OCI-LY3 (cell line): ENCODE results near the gene TRERF1.

Experiments used
- H2AFZ ChIP-seq: fragments of 200-600, 300-600 bp; shearing (Covaris generic); 2 replicates; pipeline ENCODE4 v1.6.0; 2014; ENCODE audit warnings: antibody characterized with exemption, low read depth, low read length
- H3K27ac ChIP-seq: fragments of 200-600, 300-600 bp; sonication (generic); 2 replicates; pipeline ENCODE4 v1.5.1; 2014; ENCODE audit warnings: mild to moderate bottlenecking, low read length, moderate library complexity, mixed read lengths
- H3K27me3 ChIP-seq: fragments of 200-600, 300-600 bp; sonication (generic); 2 replicates; pipeline ENCODE4 v1.6.1; 2014; ENCODE audit warnings: low read depth, low read length, mixed read lengths
- H3K36me3 ChIP-seq: fragments of 200-600, 300-600 bp; sonication (generic); replicated peaks from 2 replicates; pipeline ENCODE3; 2014; ENCODE audit warnings: low read depth, low read length, mixed read lengths
- H3K4me1 ChIP-seq: fragments of 300-600, 200-600 bp; sonication (generic); 2 replicates; pipeline ENCODE4 v1.6.1; 2014; ENCODE audit warnings: low read length, mixed read lengths
- H3K4me2 ChIP-seq: fragments of 200-600, 300-600 bp; sonication (generic); 2 replicates; pipeline ENCODE4 v1.6.1; 2014; ENCODE audit warnings: low read length, mixed read lengths
- H3K4me3 ChIP-seq: fragments of 300-600, 200-600 bp; sonication (generic); 2 replicates; pipeline ENCODE4 v1.5.1; 2014; ENCODE audit warnings: antibody characterized with exemption, mild to moderate bottlenecking, low read length, moderate library complexity
- H3K79me2 ChIP-seq: fragments of 300-600, 200-600 bp; shearing (Covaris generic); 2 replicates; pipeline ENCODE4 v1.6.1; 2014; ENCODE audit warnings: mild to moderate bottlenecking, low read length, mixed read lengths
- H3K9ac ChIP-seq: fragments of 300-600, 200-600 bp; shearing (Covaris generic); 2 replicates; pipeline ENCODE4 v1.6.0; 2014; ENCODE audit warnings: mild to moderate bottlenecking, low read length, moderate library complexity
- H3K9me3 ChIP-seq: fragments of 200-600, 300-600 bp; shearing (Covaris generic); 2 replicates; pipeline ENCODE4 v1.6.1; 2014; ENCODE audit warnings: low read length, mixed read lengths; ENCODE audit not compliant: insufficient read depth
- H4K20me1 ChIP-seq: fragments of 200-600, 300-600 bp; sonication (generic); 2 replicates; pipeline ENCODE4 v1.6.1; 2016; ENCODE audit warnings: low read length, mixed read lengths; ENCODE audit not compliant: insufficient read depth
- CTCF ChIP-seq: fragments of 200-600, 300-600 bp; sonication (generic); IDR thresholded peaks from 2 replicates; pipeline ENCODE4 v1.5.1; 2014; ENCODE audit warnings: antibody characterized with exemption, low read length, low read depth
- EZH2phosphoT487 ChIP-seq: fragments of 200-600 bp; shearing (Covaris generic); IDR thresholded peaks from 2 replicates; pipeline ENCODE4 v1.6.1; 2018; ENCODE audit warnings: antibody characterized with exemption, mixed run types, low read depth

TRERF1 gene

GRCh38 chr6:42296614-42297013 lies 155.1 kb downstream of the TRERF1 start:
- Histone ChIP-seq H4K20me1 (peaks cover 16% of the 10 kb centered on the region; the same call in 1 of the 2 replicates), H3K4me1 (peaks cover 11% of the 10 kb centered on the region), H3K79me2 (no peaks in the 10 kb centered on the region), H3K9ac (no peak overlapping the region), H2AFZ (no peak overlapping the region), H3K4me2 (no peak overlapping the region), H3K36me3 (peaks cover 24% of the 10 kb centered on the region), H3K9me3 (no peaks in the 10 kb centered on the region), H3K27me3 (no peaks in the 10 kb centered on the region), H3K4me3 (no peak overlapping the region), H3K27ac (no peak overlapping the region)
- TF ChIP-seq EZH2phosphoT487 (no peak), CTCF (no peak)

GRCh38 chr6:42295677-42296076 lies 156.0 kb downstream of the TRERF1 start:
- Histone ChIP-seq H3K4me1 (peaks cover 11% of the 10 kb centered on the region), H3K4me2 (no peak overlapping the region), H3K4me3 (no peak overlapping the region), H3K27ac (no peak overlapping the region), H2AFZ (no peak overlapping the region), H3K9ac (no peak overlapping the region), H3K9me3 (no peaks in the 10 kb centered on the region), H4K20me1 (peaks cover 10% of the 10 kb centered on the region; the same call in 1 of the 2 replicates), H3K36me3 (peaks cover 24% of the 10 kb centered on the region), H3K79me2 (no peaks in the 10 kb centered on the region), H3K27me3 (no peaks in the 10 kb centered on the region)
- no peak for TF ChIP-seq EZH2phosphoT487
- no peak for TF ChIP-seq CTCF

- H3K79me2 ChIP-seq, result no peaks in the 10 kb centered on the region
- no peak for TF ChIP-seq EZH2phosphoT487
- TF ChIP-seq CTCF, result no peak
- no peak overlapping the region for H3K27ac ChIP-seq
- H2AFZ ChIP-seq, result no peak overlapping the region
- peaks cover 24% of the 10 kb centered on the region for H3K36me3 ChIP-seq
- H3K4me1 ChIP-seq, result peaks cover 11% of the 10 kb centered on the region
- H3K4me2 ChIP-seq, result no peak overlapping the region
- no peak overlapping the region for H3K9ac ChIP-seq
- no peak overlapping the region for H3K4me3 ChIP-seq
- H3K27me3 ChIP-seq, result no peaks in the 10 kb centered on the region
- peaks cover 9% of the 10 kb centered on the region; the same call in 1 of the 2 replicates for H4K20me1 ChIP-seq
- H3K9me3 ChIP-seq, result no peaks in the 10 kb centered on the region
These were observed 156.5 kb downstream of the TRERF1 start for GRCh38 chr6:42295181-42295580.

- H3K27ac ChIP-seq, result no peak overlapping the region
- no peak for TF ChIP-seq CTCF
- no peak for TF ChIP-seq EZH2phosphoT487
These were observed 157.0 kb downstream of the TRERF1 start for GRCh38 chr6:42294759-42295158.

More at GRCh38 chr6:42294759-42295158, 157.0 kb downstream of the TRERF1 start:
- H3K9ac ChIP-seq, result no peak overlapping the region
- no peaks in the 10 kb centered on the region for H3K27me3 ChIP-seq
- H3K4me3 ChIP-seq, result no peak overlapping the region
- no peak overlapping the region for H3K4me2 ChIP-seq
- H3K36me3 ChIP-seq, result peaks cover 21% of the 10 kb centered on the region
- no peaks in the 10 kb centered on the region for H3K9me3 ChIP-seq
- no peak overlapping the region for H2AFZ ChIP-seq
- no peaks in the 10 kb centered on the region for H3K79me2 ChIP-seq
- H4K20me1 ChIP-seq, result peaks cover 9% of the 10 kb centered on the region; the same call in 1 of the 2 replicates
- H3K4me1 ChIP-seq, result peaks cover 11% of the 10 kb centered on the region
